A549 (cell line): ENCODE data around the gene CRYBG3.

ENCODE experiments used
- CTCF ChIP-seq: fragments of >200 bp; sonication (Bioruptor Twin); formaldehyde crosslinking; IDR thresholded peaks from 3 replicates; pipeline ENCODE4 v1.5.1; 2016
- MYC ChIP-seq: IDR thresholded peaks from 2 replicates; pipeline ENCODE4 v1.6.1; 2012; ENCODE audit warnings: mild to moderate bottlenecking, inconsistent platforms, low read length, improper control_type of control experiment, borderline replicate concordance
- POLR2A ChIP-seq: IDR thresholded peaks from 2 replicates; pipeline ENCODE4 v1.6.1; 2012; ENCODE audit warnings: mild to moderate bottlenecking, low read length
- RAD21 ChIP-seq, 2 experiments: fragments of >200 bp in 1 of 2; sonication (Bioruptor Twin) in 1 of 2; formaldehyde crosslinking in 1 of 2; IDR thresholded peaks in 1 of 2; conservative IDR thresholded peaks in 1 of 2; 2 replicates in 1 of 2; 3 replicates in 1 of 2; pipeline ENCODE4 v1.6.1; 2012 to 2018; ENCODE audit warnings: inconsistent platforms in 1 of 2
- REST ChIP-seq: fragments of 200-600 bp; sonication (generic); IDR thresholded peaks from 2 replicates; pipeline ENCODE4 v1.6.1; 2016; ENCODE audit warnings: antibody characterized with exemption, mild to moderate bottlenecking, moderate library complexity

GRCh38 chr3:97931218-97931617 lies 109.4 kb downstream of the CRYBG3 start:
- TF ChIP-seq RAD21 (conservative IDR thresholded peaks at IDR 0.05 in 1 of 2, IDR thresholded peaks at IDR 0.05 in 1 of 2) (no peak), CTCF (no peak), MYC (no peak), POLR2A (no peak), REST (no peak)
